ENCODE results near the gene PLXDC1.

- TF ChIP-seq, protein P1, sequence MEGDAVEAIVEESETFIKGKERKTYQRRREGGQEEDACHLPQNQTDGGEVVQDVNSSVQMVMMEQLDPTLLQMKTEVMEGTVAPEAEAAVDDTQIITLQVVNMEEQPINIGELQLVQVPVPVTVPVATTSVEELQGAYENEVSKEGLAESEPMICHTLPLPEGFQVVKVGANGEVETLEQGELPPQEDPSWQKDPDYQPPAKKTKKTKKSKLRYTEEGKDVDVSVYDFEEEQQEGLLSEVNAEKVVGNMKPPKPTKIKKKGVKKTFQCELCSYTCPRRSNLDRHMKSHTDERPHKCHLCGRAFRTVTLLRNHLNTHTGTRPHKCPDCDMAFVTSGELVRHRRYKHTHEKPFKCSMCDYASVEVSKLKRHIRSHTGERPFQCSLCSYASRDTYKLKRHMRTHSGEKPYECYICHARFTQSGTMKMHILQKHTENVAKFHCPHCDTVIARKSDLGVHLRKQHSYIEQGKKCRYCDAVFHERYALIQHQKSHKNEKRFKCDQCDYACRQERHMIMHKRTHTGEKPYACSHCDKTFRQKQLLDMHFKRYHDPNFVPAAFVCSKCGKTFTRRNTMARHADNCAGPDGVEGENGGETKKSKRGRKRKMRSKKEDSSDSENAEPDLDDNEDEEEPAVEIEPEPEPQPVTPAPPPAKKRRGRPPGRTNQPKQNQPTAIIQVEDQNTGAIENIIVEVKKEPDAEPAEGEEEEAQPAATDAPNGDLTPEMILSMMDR (IDR thresholded peaks at IDR 0.05): no peak
- no peak for TF ChIP-seq POLR2A (IDR thresholded peaks at IDR 0.05)
These were observed 97.3 kb downstream of the PLXDC1 start for GRCh38 chr17:39054111-39054645.
